ENCODE measurements around the gene PTRH1. TPM values are rescaled to one million over a fixed set of nuclear protein-coding genes. Genes with fewer than 3 reads are reported as not detected.

Gene PTRH1
- total and polyA plus RNA-seq, 2 of the 13 experiments (the other 11 are each of a cell fraction or from before 2014, with no cell fraction given): 4.0 to 10.4 TPM

DNA sequence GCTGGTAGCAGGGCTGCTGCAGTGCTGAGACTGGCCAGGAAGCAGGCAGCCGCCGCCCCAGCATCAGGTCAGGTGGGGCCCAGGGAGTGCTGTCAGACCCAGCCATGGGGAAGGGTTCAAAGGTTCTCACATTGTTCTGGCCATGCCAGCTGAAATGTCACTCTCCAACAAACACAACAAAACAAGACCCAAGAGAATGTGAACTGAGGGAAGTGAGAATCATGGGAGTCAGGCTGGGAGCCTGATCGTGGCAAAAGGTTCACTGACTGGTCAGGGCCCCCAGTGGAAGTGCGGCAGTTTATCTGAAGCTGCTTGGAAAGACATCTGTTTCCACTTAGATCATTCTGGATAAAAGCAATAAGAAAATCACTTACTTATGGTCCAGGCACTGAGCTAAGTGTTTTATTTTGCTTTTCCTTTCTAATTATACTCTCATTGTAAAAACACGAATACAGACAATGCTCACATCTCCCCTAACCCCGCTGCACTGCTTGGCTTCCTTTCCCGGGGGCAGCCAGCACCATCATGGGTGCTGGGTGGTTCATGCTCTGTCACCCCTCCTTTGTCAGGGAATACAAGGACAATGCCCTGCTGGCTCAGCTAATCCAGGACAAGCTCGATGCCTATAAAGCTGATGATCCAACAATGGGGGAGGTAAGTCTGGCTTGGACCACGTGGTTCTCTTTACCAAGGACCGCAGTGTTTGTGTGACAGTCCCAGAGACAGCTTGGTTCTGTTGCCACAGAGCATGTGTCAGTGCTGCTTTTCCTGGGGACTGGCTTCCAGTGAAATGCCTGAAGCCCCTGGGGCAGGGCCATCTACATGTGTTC is 50.6 kb downstream of the PTRH1 start (continued):
- TF ChIP-seq ZBTB40 (IDR thresholded peaks at IDR 0.05) (no peak), ZBTB40 (CRISPR knock-in tag; IDR thresholded peaks at IDR 0.05) (no peak), ZFP41 (CRISPR knock-in tag; IDR thresholded peaks at IDR 0.05; ENCODE audit: borderline replicate concordance) (no peak), ZNF205 (CRISPR knock-in tag; IDR thresholded peaks at IDR 0.05) (no peak), ZFAT (CRISPR knock-in tag; conservative IDR thresholded peaks at IDR 0.05) (no peak), MTF1 (CRISPR knock-in tag; IDR thresholded peaks at IDR 0.05) (no peak), ZNF143 (CRISPR knock-in tag; IDR thresholded peaks at IDR 0.05) (peak; percentile 72; the same call in 1 of the 2 replicates), IRF9 (CRISPR knock-in tag; IDR thresholded peaks at IDR 0.05; ENCODE audit: borderline replicate concordance) (no peak), REPIN1 (CRISPR knock-in tag; IDR thresholded peaks at IDR 0.05; ENCODE audit: borderline replicate concordance, low read depth) (no peak), ZNF496 (CRISPR knock-in tag; IDR thresholded peaks at IDR 0.05; ENCODE audit: insufficient replicate concordance) (no peak), MBD4 (IDR thresholded peaks at IDR 0.05; ENCODE audit: borderline replicate concordance, low read length) (no peak), SNAPC2 (CRISPR knock-in tag; IDR thresholded peaks at IDR 0.05) (no peak), ZNF678 (CRISPR knock-in tag; IDR thresholded peaks at IDR 0.05) (no peak), ARID5B (CRISPR knock-in tag; IDR thresholded peaks at IDR 0.05) (peak; percentile 67)
